ENCODE results near the gene CSGALNACT2. TPM values are rescaled to one million over a fixed set of nuclear protein-coding genes. Genes with fewer than 3 reads are reported as not detected.

The CSGALNACT2 gene
- total RNA-seq, 1 experiment from 2014 or later = 3.6 TPM

- no peaks in the 10 kb centered on the region for H3K36me3 ChIP-seq (ENCODE audit: low read depth, low read length)
- no peak overlapping the region for H3K4me3 ChIP-seq (ENCODE audit: low read length)
- H4K20me1 ChIP-seq (ENCODE audit: low read length) = no peaks in the 10 kb centered on the region
- no peaks in the 10 kb centered on the region for H3K79me2 ChIP-seq (ENCODE audit: low read length)
- no peak overlapping the region for H3K9ac ChIP-seq (ENCODE audit: low read length)
- H3K9me2 ChIP-seq (replicated peaks; ENCODE audit: low read length) = no peaks in the 10 kb centered on the region
- no peak overlapping the region for H2AFZ ChIP-seq (ENCODE audit: low read length)
- TF ChIP-seq EZH2 (IDR thresholded peaks at IDR 0.05; ENCODE audit: low read length, unreplicated experiment) = no peak
- no peak for TF ChIP-seq EZH2phosphoT487 (IDR thresholded peaks at IDR 0.05; ENCODE audit: borderline replicate concordance, low read length)
- no peak for TF ChIP-seq CTCF (conservative IDR thresholded peaks at IDR 0.05; ENCODE audit: low read depth, low read length)
- no peak overlapping the region for H3K4me2 ChIP-seq (ENCODE audit: low read length)
- ChIA-PET POLR2A (ENCODE audit: unreplicated experiment) (no interaction called here), CTCF (no interaction called here)
- no TSS peak for BruUV-seq (replicated peaks)
- no peak for DNase-seq
- no peak overlapping the region for H3K27ac ChIP-seq (ENCODE audit: low read length)
- intact Hi-C loops (cut with micrococcal nuclease) = no loop called here
- H3K27me3 ChIP-seq (ENCODE audit: low read length) = no peaks in the 10 kb centered on the region
- H3K9me3 ChIP-seq (ENCODE audit: low read length) = no peaks in the 10 kb centered on the region
- peaks cover 5% of the 10 kb centered on the region; the same call in 1 of the 2 replicates for H3K4me1 ChIP-seq (ENCODE audit: insufficient read depth, low read length)
- no peak for ATAC-seq
- H3F3A ChIP-seq (ENCODE audit: low read length, unreplicated experiment) = no peaks in the 10 kb centered on the region
Observed at GRCh38 chr10:43113201-43114087, 24.8 kb upstream of the CSGALNACT2 start.

GRCh38 chr10:43114088-43114742 lies 24.0 kb upstream of the CSGALNACT2 start:
- Histone ChIP-seq H3K9ac (ENCODE audit: low read length) (no peak overlapping the region), H3K27ac (ENCODE audit: low read length) (no peak overlapping the region), H3K4me3 (ENCODE audit: low read length) (no peak overlapping the region), H3K27me3 (ENCODE audit: low read length) (no peaks in the 10 kb centered on the region), H3K4me1 (ENCODE audit: insufficient read depth, low read length) (peaks cover 5% of the 10 kb centered on the region; the same call in 1 of the 2 replicates), H3F3A (ENCODE audit: low read length, unreplicated experiment) (no peaks in the 10 kb centered on the region), H3K4me2 (ENCODE audit: low read length) (no peak overlapping the region), H4K20me1 (ENCODE audit: low read length) (no peaks in the 10 kb centered on the region), H3K9me3 (ENCODE audit: low read length) (no peaks in the 10 kb centered on the region), H3K9me2 (replicated peaks; ENCODE audit: low read length) (no peaks in the 10 kb centered on the region), H3K36me3 (ENCODE audit: low read depth, low read length) (no peaks in the 10 kb centered on the region), H2AFZ (ENCODE audit: low read length) (no peak overlapping the region), H3K79me2 (ENCODE audit: low read length) (no peaks in the 10 kb centered on the region)
- intact Hi-C loops (cut with micrococcal nuclease) = no loop called here
- TF ChIP-seq CTCF (conservative IDR thresholded peaks at IDR 0.05; ENCODE audit: low read depth, low read length) (no peak), EZH2 (IDR thresholded peaks at IDR 0.05; ENCODE audit: low read length, unreplicated experiment) (no peak)
- ATAC-seq (no peak), DNase-seq (no peak)
- POLR2A ChIA-PET (ENCODE audit: unreplicated experiment) = no interaction called here
- no TSS peak for BruUV-seq (replicated peaks)
- CTCF ChIA-PET = no interaction called here
